HCT116 (cell line): ENCODE results near the gene EPS8L2. TPM values are rescaled to one million over a fixed set of nuclear protein-coding genes. Genes with fewer than 3 reads are reported as not detected.

Experiments used
- ATAC-seq: fragments of 200-7000 bp; cut with Tn5 transposase; 2 replicates; pipeline ENCODE4 v1.9.1; 2020; ENCODE audit warnings: mild to moderate bottlenecking, moderate library complexity
- BruUV-seq: library from RNA; stranded (reverse); fragments of 400-500 nt; replicated peaks from 2 replicates; lab custom pipeline; 2021; lab: Mats Ljungman, UMichigan
- CTCF ChIA-PET: fragments of 300-600 bp; sonication (Branson Sonifier 250); formaldehyde crosslinking; loops from one replicate; lab custom pipeline; 2021; ENCODE audit warnings: antibody characterized with exemption; lab: Charles Lee
- POLR2A ChIA-PET: fragments of 300-600, 350-600 bp; sonication (Branson Sonifier 250); formaldehyde crosslinking; loops from one replicate; lab custom pipeline; 2021; ENCODE audit warnings: antibody characterized with exemption; lab: Charles Lee
- RAD21 ChIA-PET, 2 experiments: fragments of 300-600 bp; sonication (Branson Sonifier 250); formaldehyde crosslinking; loops; one replicate each; lab custom pipeline; 2023; ENCODE audit warnings: low total read pairs in 2 of 2; ENCODE audit not compliant: uncharacterized antibody in 2 of 2, unreplicated experiment in 2 of 2, low non-redundant PET in 1 of 2; lab: Charles Lee
- DNase-seq: peaks from one replicate; pipeline ENCODE4 v3.0.0-alpha.2; 2010; ENCODE audit warnings: low read depth, low spot score
- H2AFZ ChIP-seq: fragments of 200-600 bp; shearing (Covaris generic), sonication (generic); 2 replicates; pipeline ENCODE4 v1.6.1; 2017; ENCODE audit warnings: low read depth, mixed run types, mixed read lengths, antibody characterized with exemption, low read length; ENCODE audit not compliant: poor library complexity, severe bottlenecking
- H3K27ac ChIP-seq: 2 replicates; pipeline ENCODE4 v1.5.1; 2012; ENCODE audit warnings: low read depth, low read length
- H3K27me3 ChIP-seq: fragments of 200-600 bp; sonication (generic); 2 replicates; pipeline ENCODE4 v1.6.1; 2016; ENCODE audit warnings: mixed run types, low read length, mixed read lengths; ENCODE audit not compliant: insufficient read depth
- H3K36me3 ChIP-seq, 2 experiments: fragments of 200-500 bp in 1 of 2; fragments of 200-600 bp in 1 of 2; sonication (Bioruptor generic) in 1 of 2; sonication (generic) in 1 of 2; 2 replicates each; pipeline versions ENCODE4 v1.5.1 to v1.6.1; 2014 to 2016; ENCODE audit warnings: low read length in 2 of 2, inconsistent platforms in 1 of 2, mixed read lengths in 1 of 2, mixed run types in 1 of 2; ENCODE audit not compliant: insufficient read depth in 2 of 2, control insufficient read depth in 1 of 2
- H3K4me1 ChIP-seq, 2 experiments: fragments of 200-600 bp in 1 of 2; sonication (generic) in 1 of 2; 2 replicates each; pipeline versions ENCODE4 v1.5.1 to v1.6.1; 2012 to 2017; ENCODE audit warnings: low read length in 2 of 2, inconsistent platforms in 1 of 2, mild to moderate bottlenecking in 1 of 2, mixed read lengths in 1 of 2, mixed run types in 1 of 2, moderate library complexity in 1 of 2; ENCODE audit not compliant: insufficient read depth in 2 of 2, control insufficient read depth in 1 of 2
- H3K4me2 ChIP-seq: fragments of 200-600 bp; sonication (generic); 2 replicates; pipeline ENCODE4 v1.6.1; 2017; ENCODE audit warnings: mixed run types, low read length, mixed read lengths
- H3K4me3 ChIP-seq, 2 experiments: fragments of 200-600 bp in 1 of 2; sonication (generic) in 1 of 2; replicated peaks in 1 of 2; 2 replicates each; pipeline ENCODE4 v1.5.1; 2011 to 2016; ENCODE audit warnings: low read length in 2 of 2, control low read depth in 1 of 2, low read depth in 1 of 2, mild to moderate bottlenecking in 1 of 2, mixed read lengths in 1 of 2, mixed run types in 1 of 2
- H3K79me2 ChIP-seq: fragments of 200-600 bp; sonication (generic); 2 replicates; pipeline ENCODE4 v1.6.1; 2017; ENCODE audit warnings: mild to moderate bottlenecking, mixed run types, low read length, moderate library complexity, mixed read lengths; ENCODE audit not compliant: insufficient read depth
- H3K9ac ChIP-seq: fragments of 200-600 bp; sonication (generic); 2 replicates; pipeline ENCODE4 v1.6.1; 2016; ENCODE audit warnings: low read length, mixed read lengths
- H3K9me2 ChIP-seq: fragments of 200-600 bp; sonication (generic), shearing (Covaris generic); 2 replicates; pipeline ENCODE4 v1.6.1; 2017; ENCODE audit warnings: mixed run types, mild to moderate bottlenecking, moderate library complexity; ENCODE audit not compliant: insufficient read depth
- H3K9me3 ChIP-seq, 2 experiments: fragments of 200-500 bp in 1 of 2; fragments of 200-600 bp in 1 of 2; sonication (Bioruptor generic) in 1 of 2; sonication (generic) in 1 of 2; 2 replicates each; pipeline ENCODE4 v1.6.1; 2014 to 2017; ENCODE audit warnings: low read length in 2 of 2, mixed read lengths in 2 of 2, inconsistent platforms in 1 of 2, low read depth in 1 of 2, mild to moderate bottlenecking in 1 of 2, mixed run types in 1 of 2, moderate library complexity in 1 of 2; ENCODE audit not compliant: control insufficient read depth in 1 of 2, insufficient read depth in 1 of 2
- H4K20me1 ChIP-seq: fragments of 200-600 bp; sonication (generic), shearing (Covaris generic); 2 replicates; pipeline ENCODE4 v1.6.1; 2017; ENCODE audit warnings: mixed run types, mild to moderate bottlenecking, moderate library complexity; ENCODE audit not compliant: insufficient read depth
- MAX ChIP-seq: IDR thresholded peaks from 2 replicates; pipeline ENCODE4 v1.6.1; 2012
- POLR2A ChIP-seq: IDR thresholded peaks from 2 replicates; pipeline ENCODE4 v1.7.0; 2011; ENCODE audit warnings: borderline replicate concordance; ENCODE audit not compliant: insufficient read depth, insufficient read length; ENCODE audit errors: extremely low read depth
- POLR2AphosphoS5 ChIP-seq: IDR thresholded peaks from 2 replicates; pipeline ENCODE4 v1.6.1; 2011; ENCODE audit warnings: mild to moderate bottlenecking, low read depth, low read length, moderate library complexity
- SIN3A ChIP-seq: IDR thresholded peaks from 2 replicates; pipeline ENCODE4 v1.6.1; 2012; ENCODE audit warnings: low read depth
- YY1 ChIP-seq: IDR thresholded peaks from 2 replicates; pipeline ENCODE4 v1.6.1; 2011; ENCODE audit warnings: low read length, low read depth, moderate library complexity, mild to moderate bottlenecking; ENCODE audit not compliant: insufficient replicate concordance; ENCODE audit errors: extremely low read depth
- ZFX ChIP-seq: fragments of 450-650 bp; IDR thresholded peaks from 2 replicates; pipeline ENCODE4 v1.6.1; 2017
- intact Hi-C: fragments of 100-400 bp; cut with micrococcal nuclease; formaldehyde crosslinking; loops from 2 replicates; pipeline ENCODE4 v1.10.0; 2022
- total RNA-seq: library from RNA; stranded (reverse); gene quantifications from one replicate; pipeline ENCODE4 v1.2.1, GENCODE V29; 2021; ENCODE audit not compliant: unreplicated experiment

Gene EPS8L2
- total RNA-seq, 1 experiment from 2014 or later = 157 TPM

- no peak for TF ChIP-seq SIN3A
- peak; percentile 45 for TF ChIP-seq POLR2A
- peak; percentile 94; the same call in 1 of the 2 replicates for TF ChIP-seq ZFX
- peak; percentile 94 for TF ChIP-seq YY1
- TF ChIP-seq POLR2AphosphoS5 = peak; percentile 78
- TF ChIP-seq MAX = no peak
- Histone ChIP-seq H3K4me1 (peaks cover 8 to 34% of the 10 kb centered on the region in 2 experiments), H3K9me3 (no peaks in the 10 kb centered on the region), H3K9ac (peak within 1 kb of the TSS; percentile 91), H4K20me1 (no peaks in the 10 kb centered on the region), H3K9me2 (no peaks in the 10 kb centered on the region), H3K27ac (peak within 1 kb of the TSS; percentile 99), H2AFZ (no peak within 1 kb of the TSS), H3K27me3 (no peaks in the 10 kb centered on the region), H3K79me2 (peaks cover 49% of the 10 kb centered on the region), H3K4me2 (peak within 1 kb of the TSS; percentile 87), H3K4me3 (peak within 1 kb of the TSS; percentile 75 to 94), H3K36me3 (no peaks in the 10 kb centered on the region)
- ChIA-PET RAD21 (interaction anchor here in 1 of 2 experiments (1.0 kb wide), 1 partner anchor 88 kb away, joined by 4 read pairs; no protein-coding TSS in a partner anchor), CTCF (interaction anchor here (0.6 to 2.9 kb wide), 7 partner anchors 10 to 225 kb away, joined by 3 to 24 read pairs (median 3); partner anchors contain the start of gene EPS8L2), POLR2A (interaction anchor here (1.3 to 1.5 kb wide), 3 partner anchors 11 to 120 kb away, joined by 3 to 6 read pairs (median 3); partner anchors contain the start of gene EPS8L2)
- intact Hi-C loops = loop anchor here (1.0 kb wide), 2 partner anchors 28 to 70 kb away; no protein-coding TSS in a partner anchor
- BruUV-seq = no TSS peak
- ATAC-seq (peak; percentile 86), DNase-seq (peak; percentile 96)
Measured at GRCh38 chr11:695538-696248, 10.3 kb upstream of the EPS8L2 start, which contains the start of gene TMEM80. Gene TMEM80, plus strand, starts transcription at chr11:695816. Its CDS starts 12 bp downstream, at chr11:695828.
